Measurements from ENCODE around the gene YPEL4. TPM values are rescaled to one million over a fixed set of nuclear protein-coding genes. Genes with fewer than 3 reads are reported as not detected.

The YPEL4 gene
- total and polyA plus RNA-seq, 8 donors, result 1.2 to 10.1 (median 6.7) TPM

Small RNA genes within 50 kb of the gene (microRNA-seq; reads per million reads assigned to microRNA genes)
- gene MIR130A, result 6,573 to 8,002 reads per million in 2 donors

Other genes with a start within 250 kb of the YPEL4 start
- gene SLC43A3, start 222.8 kb downstream of the YPEL4 start, total RNA-seq, result 100 to 1,000 TPM in 1 of 2 donors, 10 to 100 TPM in 1; 95.6 to 185 TPM
- gene SLC43A3, start 222.8 kb downstream of the YPEL4 start, polyA plus RNA-seq (ENCODE audit: insufficient read length in 6 of 6), result 10 to 100 TPM; 35.0 to 45.1 (median 40.2) TPM
- gene RTN4RL2, start 189.4 kb downstream of the YPEL4 start, total RNA-seq, result 1 to 10 TPM; 2.5 to 4.8 TPM
- gene RTN4RL2, start 189.4 kb downstream of the YPEL4 start, polyA plus RNA-seq (ENCODE audit: insufficient read length in 6 of 6), result 1 to 10 TPM in 5 of 6 donors, under 1 TPM in 1; 0.87 to 3.7 (median 2.5) TPM
- 10 to 100 TPM; 11.8 to 25.3 TPM for gene SLC43A1, start 134.2 kb downstream of the YPEL4 start, total RNA-seq
- gene SLC43A1, start 134.2 kb downstream of the YPEL4 start, polyA plus RNA-seq (ENCODE audit: insufficient read length in 6 of 6), result 10 to 100 TPM; 11.7 to 19.6 (median 18.0) TPM
- gene TIMM10, start 119.2 kb downstream of the YPEL4 start, total RNA-seq, result 10 to 100 TPM; 21.7 to 39.6 TPM
- 10 to 100 TPM; 26.5 to 41.0 (median 33.6) TPM for gene TIMM10, start 119.2 kb downstream of the YPEL4 start, polyA plus RNA-seq (ENCODE audit: insufficient read length in 6 of 6)
- not detected for gene SMTNL1, start 112.3 kb downstream of the YPEL4 start, total RNA-seq
- under 1 TPM; 0.13 to 0.80 (median 0.42) TPM for gene SMTNL1, start 112.3 kb downstream of the YPEL4 start, polyA plus RNA-seq (ENCODE audit: insufficient read length in 6 of 6)
- 100 to 1,000 TPM in 1 of 2 donors, 10 to 100 TPM in 1; 97.1 to 109 TPM for gene UBE2L6, start 82.2 kb downstream of the YPEL4 start, total RNA-seq
- gene UBE2L6, start 82.2 kb downstream of the YPEL4 start, polyA plus RNA-seq (ENCODE audit: insufficient read length in 6 of 6), result 10 to 100 TPM; 56.1 to 67.0 (median 62.9) TPM
- gene SERPING1, start 52.2 kb downstream of the YPEL4 start, total RNA-seq, result 100 to 1,000 TPM; 195 to 329 TPM
- gene SERPING1, start 52.2 kb downstream of the YPEL4 start, polyA plus RNA-seq (ENCODE audit: insufficient read length in 6 of 6), result 100 to 1,000 TPM; 172 to 206 (median 193) TPM
- 10 to 100 TPM; 10.1 to 13.1 TPM for gene CLP1, start 7.8 kb upstream of the YPEL4 start, total RNA-seq
- gene CLP1, start 7.8 kb upstream of the YPEL4 start, polyA plus RNA-seq (ENCODE audit: insufficient read length in 6 of 6), result 10 to 100 TPM; 11.9 to 14.3 (median 13.3) TPM
- gene ZDHHC5, start 18.2 kb upstream of the YPEL4 start, total RNA-seq, result 10 to 100 TPM; 69.9 to 83.6 TPM
- 10 to 100 TPM; 37.5 to 48.8 (median 41.0) TPM for gene ZDHHC5, start 18.2 kb upstream of the YPEL4 start, polyA plus RNA-seq (ENCODE audit: insufficient read length in 6 of 6)
- gene MED19, start 62.3 kb upstream of the YPEL4 start, total RNA-seq, result 10 to 100 TPM; 11.0 to 11.8 TPM
- gene MED19, start 62.3 kb upstream of the YPEL4 start, polyA plus RNA-seq (ENCODE audit: insufficient read length in 6 of 6), result 10 to 100 TPM; 14.0 to 21.9 (median 16.0) TPM
- 10 to 100 TPM; 67.7 to 88.3 TPM for gene TMX2, start 62.7 kb upstream of the YPEL4 start, total RNA-seq
- 100 to 1,000 TPM in 1 of 6 donors, 10 to 100 TPM in 5; 88.0 to 107 (median 93.9) TPM for gene TMX2, start 62.7 kb upstream of the YPEL4 start, polyA plus RNA-seq (ENCODE audit: insufficient read length in 6 of 6)
- gene SELENOH, start 91.6 kb upstream of the YPEL4 start, total RNA-seq, result 100 to 1,000 TPM in 1 of 2 donors, 10 to 100 TPM in 1; 94.1 to 108 TPM
- 100 to 1,000 TPM; 100 to 130 (median 116) TPM for gene SELENOH, start 91.6 kb upstream of the YPEL4 start, polyA plus RNA-seq (ENCODE audit: insufficient read length in 6 of 6)
- not detected for gene BTBD18, start 101.9 kb upstream of the YPEL4 start, total RNA-seq
- gene BTBD18, start 101.9 kb upstream of the YPEL4 start, polyA plus RNA-seq (ENCODE audit: insufficient read length in 6 of 6), result under 1 TPM; 0.21 to 0.56 (median 0.31) TPM
- gene CTNND1, start 111.9 kb upstream of the YPEL4 start, total RNA-seq, result 100 to 1,000 TPM; 187 to 217 TPM
- gene CTNND1, start 111.9 kb upstream of the YPEL4 start, polyA plus RNA-seq (ENCODE audit: insufficient read length in 6 of 6), result 100 to 1,000 TPM; 229 to 301 (median 268) TPM

All from left lung (tissue), 8 donors.